SK-N-SH treated with all-trans-retinoic acid at 6 μM for 48 hours (cell line): ENCODE results near the gene EHBP1.

Experiments
- ARNTL ChIP-seq: fragments of 450-650 bp; formaldehyde crosslinking; IDR thresholded peaks from 2 replicates; pipeline ENCODE4 v1.5.0; 2020; ENCODE audit warnings: low read depth, mild to moderate bottlenecking, moderate library complexity, borderline replicate concordance
- OSR1 ChIP-seq: fragments of 250-450 bp; sonication (Bioruptor Pico); IDR thresholded peaks from 2 replicates; pipeline ENCODE4 v1.8.0; 2022; ENCODE audit warnings: moderate library complexity, mild to moderate bottlenecking, inconsistent platforms
- TOX ChIP-seq: fragments of 250-450 bp; sonication (Bioruptor Pico); IDR thresholded peaks from 2 replicates; pipeline ENCODE4 v1.8.0; 2021; ENCODE audit warnings: mild to moderate bottlenecking, moderate library complexity, borderline replicate concordance
- ZFP3 ChIP-seq: fragments of 250-450 bp; sonication (Bioruptor Pico); IDR thresholded peaks from 2 replicates; pipeline ENCODE4 v1.5.0; 2020; ENCODE audit warnings: mild to moderate bottlenecking, moderate library complexity
- ZFP30 ChIP-seq: fragments of 450-650 bp; formaldehyde crosslinking; IDR thresholded peaks from 2 replicates; pipeline ENCODE4 v1.5.0; 2022; ENCODE audit warnings: mild to moderate bottlenecking, moderate library complexity
- TF ChIP-seq, protein P1 (sequence below): fragments of 250-450 bp; sonication (Bioruptor Pico); IDR thresholded peaks from 2 replicates; pipeline ENCODE4 v1.5.1; 2020; ENCODE audit warnings: low read depth, mild to moderate bottlenecking, moderate library complexity

- TF ChIP-seq, protein P1, sequence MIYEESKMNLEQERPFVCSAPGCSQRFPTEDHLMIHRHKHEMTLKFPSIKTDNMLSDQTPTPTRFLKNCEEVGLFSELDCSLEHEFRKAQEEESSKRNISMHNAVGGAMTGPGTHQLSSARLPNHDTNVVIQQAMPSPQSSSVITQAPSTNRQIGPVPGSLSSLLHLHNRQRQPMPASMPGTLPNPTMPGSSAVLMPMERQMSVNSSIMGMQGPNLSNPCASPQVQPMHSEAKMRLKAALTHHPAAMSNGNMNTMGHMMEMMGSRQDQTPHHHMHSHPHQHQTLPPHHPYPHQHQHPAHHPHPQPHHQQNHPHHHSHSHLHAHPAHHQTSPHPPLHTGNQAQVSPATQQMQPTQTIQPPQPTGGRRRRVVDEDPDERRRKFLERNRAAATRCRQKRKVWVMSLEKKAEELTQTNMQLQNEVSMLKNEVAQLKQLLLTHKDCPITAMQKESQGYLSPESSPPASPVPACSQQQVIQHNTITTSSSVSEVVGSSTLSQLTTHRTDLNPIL (CRISPR knock-in tag) = no peak
- TF ChIP-seq ZFP30 (CRISPR knock-in tag) (no peak), ARNTL (CRISPR knock-in tag) (no peak), TOX (CRISPR knock-in tag) (no peak), ZFP3 (CRISPR knock-in tag) (no peak), OSR1 (CRISPR knock-in tag) (no peak)
These were observed 259.2 kb downstream of the EHBP1 start for GRCh38 chr2:62964671-62965070.
